Measurements from ENCODE around the gene AMY1C. TPM values are rescaled to one million over a fixed set of nuclear protein-coding genes. Genes with fewer than 3 reads are reported as not detected.

AMY1C gene
- total and polyA plus RNA-seq, 2 donors (not counting 1 experiment from before 2014, with no cell fraction given) = not detected

GRCh38 chr1:103761896-103762295, 12.2 kb downstream of the AMY1C start:
- TF ChIP-seq EZH2 (IDR thresholded peaks at IDR 0.05; ENCODE audit: low read length, missing control alignments) = no peak
- no peak for TF ChIP-seq CTCF (conservative IDR thresholded peaks at IDR 0.05 in 1 of 2, IDR thresholded peaks at IDR 0.05 in 1 of 2; ENCODE audit: low read depth in 1 of 2, low read length in 2 of 2)
- H2AFZ ChIP-seq (ENCODE audit: low read length) = no peak overlapping the region
- no peak for DNase-seq (ENCODE audit: low read depth in 2 of 2)
- H4K20me1 ChIP-seq (ENCODE audit: control insufficient read depth, extremely low read depth, insufficient read depth, low read length) = no peaks in the 10 kb centered on the region
- H3K4me3 ChIP-seq (replicated peaks in 1 of 4; ENCODE audit: control extremely low read depth in 1 of 4, insufficient read depth in 1 of 4, low read depth in 3 of 4, low read length in 4 of 4) = no peak overlapping the region
- H3K27ac ChIP-seq (ENCODE audit: insufficient read depth, low read length) = no peak overlapping the region
- H3K4me1 ChIP-seq (ENCODE audit: control insufficient read depth, extremely low read depth, insufficient read depth, low read length) = no peaks in the 10 kb centered on the region
- no peaks in the 10 kb centered on the region for H3K9me3 ChIP-seq (ENCODE audit: control insufficient read depth, insufficient read depth, low read depth, low read length)
- H3K9ac ChIP-seq (ENCODE audit: insufficient read depth, low read length) = no peak overlapping the region
- H3K27me3 ChIP-seq (ENCODE audit: control insufficient read depth, insufficient read depth, low read length) = no peaks in the 10 kb centered on the region
- no peaks in the 10 kb centered on the region for H3K79me2 ChIP-seq (ENCODE audit: control insufficient read depth, insufficient read depth, low read length)
- no peak overlapping the region for H3K4me2 ChIP-seq (ENCODE audit: extremely low read depth, insufficient read depth, low read length)
- no peaks in the 10 kb centered on the region for H3K36me3 ChIP-seq (ENCODE audit: control insufficient read depth, insufficient read depth, low read length)

GRCh38 chr1:103779932-103780331, 30.2 kb downstream of the AMY1C start:
- TF ChIP-seq CTCF (conservative IDR thresholded peaks at IDR 0.05 in 1 of 2, IDR thresholded peaks at IDR 0.05 in 1 of 2; ENCODE audit: low read depth in 1 of 2, low read length in 2 of 2) (no peak), EZH2 (IDR thresholded peaks at IDR 0.05; ENCODE audit: low read length, missing control alignments) (no peak)
- no peaks in the 10 kb centered on the region for H3K79me2 ChIP-seq (ENCODE audit: control insufficient read depth, insufficient read depth, low read length)
- H4K20me1 ChIP-seq (ENCODE audit: control insufficient read depth, extremely low read depth, insufficient read depth, low read length) = no peaks in the 10 kb centered on the region

GRCh38 chr1:103783944-103784377, 34.3 kb downstream of the AMY1C start:
- Histone ChIP-seq H3K79me2 (ENCODE audit: control insufficient read depth, insufficient read depth, low read length) (no peaks in the 10 kb centered on the region), H2AFZ (ENCODE audit: low read length) (no peak overlapping the region), H3K27me3 (ENCODE audit: control insufficient read depth, insufficient read depth, low read length) (no peaks in the 10 kb centered on the region), H3K36me3 (ENCODE audit: control insufficient read depth, insufficient read depth, low read length) (no peaks in the 10 kb centered on the region), H3K9ac (ENCODE audit: insufficient read depth, low read length) (no peak overlapping the region), H4K20me1 (ENCODE audit: control insufficient read depth, extremely low read depth, insufficient read depth, low read length) (no peaks in the 10 kb centered on the region), H3K4me2 (ENCODE audit: extremely low read depth, insufficient read depth, low read length) (no peak overlapping the region), H3K4me1 (ENCODE audit: control insufficient read depth, extremely low read depth, insufficient read depth, low read length) (no peaks in the 10 kb centered on the region), H3K9me3 (ENCODE audit: control insufficient read depth, insufficient read depth, low read depth, low read length) (no peaks in the 10 kb centered on the region), H3K4me3 (replicated peaks in 1 of 4; ENCODE audit: control extremely low read depth in 1 of 4, insufficient read depth in 1 of 4, low read depth in 3 of 4, low read length in 4 of 4) (no peak overlapping the region), H3K27ac (ENCODE audit: insufficient read depth, low read length) (no peak overlapping the region)
- DNase-seq (ENCODE audit: low read depth in 2 of 2) = no peak
- no peak for TF ChIP-seq EZH2 (IDR thresholded peaks at IDR 0.05; ENCODE audit: low read length, missing control alignments)
- no peak for TF ChIP-seq CTCF (conservative IDR thresholded peaks at IDR 0.05 in 1 of 2, IDR thresholded peaks at IDR 0.05 in 1 of 2; ENCODE audit: low read depth in 1 of 2, low read length in 2 of 2)

More at GRCh38 chr1:103779932-103780331, 30.2 kb downstream of the AMY1C start:
- Histone ChIP-seq H3K4me3 (replicated peaks in 1 of 4; ENCODE audit: control extremely low read depth in 1 of 4, insufficient read depth in 1 of 4, low read depth in 3 of 4, low read length in 4 of 4) (no peak overlapping the region), H3K36me3 (ENCODE audit: control insufficient read depth, insufficient read depth, low read length) (no peaks in the 10 kb centered on the region), H3K9ac (ENCODE audit: insufficient read depth, low read length) (no peak overlapping the region), H3K4me1 (ENCODE audit: control insufficient read depth, extremely low read depth, insufficient read depth, low read length) (no peaks in the 10 kb centered on the region), H3K27ac (ENCODE audit: insufficient read depth, low read length) (no peak overlapping the region), H3K4me2 (ENCODE audit: extremely low read depth, insufficient read depth, low read length) (no peak overlapping the region), H3K27me3 (ENCODE audit: control insufficient read depth, insufficient read depth, low read length) (no peaks in the 10 kb centered on the region), H2AFZ (ENCODE audit: low read length) (no peak overlapping the region), H3K9me3 (ENCODE audit: control insufficient read depth, insufficient read depth, low read depth, low read length) (no peaks in the 10 kb centered on the region)
- no peak for DNase-seq (ENCODE audit: low read depth in 2 of 2)

Data from fibroblast of lung (primary cell).